ENCODE data around the gene KLHL18.

- TF ChIP-seq, protein P1, sequence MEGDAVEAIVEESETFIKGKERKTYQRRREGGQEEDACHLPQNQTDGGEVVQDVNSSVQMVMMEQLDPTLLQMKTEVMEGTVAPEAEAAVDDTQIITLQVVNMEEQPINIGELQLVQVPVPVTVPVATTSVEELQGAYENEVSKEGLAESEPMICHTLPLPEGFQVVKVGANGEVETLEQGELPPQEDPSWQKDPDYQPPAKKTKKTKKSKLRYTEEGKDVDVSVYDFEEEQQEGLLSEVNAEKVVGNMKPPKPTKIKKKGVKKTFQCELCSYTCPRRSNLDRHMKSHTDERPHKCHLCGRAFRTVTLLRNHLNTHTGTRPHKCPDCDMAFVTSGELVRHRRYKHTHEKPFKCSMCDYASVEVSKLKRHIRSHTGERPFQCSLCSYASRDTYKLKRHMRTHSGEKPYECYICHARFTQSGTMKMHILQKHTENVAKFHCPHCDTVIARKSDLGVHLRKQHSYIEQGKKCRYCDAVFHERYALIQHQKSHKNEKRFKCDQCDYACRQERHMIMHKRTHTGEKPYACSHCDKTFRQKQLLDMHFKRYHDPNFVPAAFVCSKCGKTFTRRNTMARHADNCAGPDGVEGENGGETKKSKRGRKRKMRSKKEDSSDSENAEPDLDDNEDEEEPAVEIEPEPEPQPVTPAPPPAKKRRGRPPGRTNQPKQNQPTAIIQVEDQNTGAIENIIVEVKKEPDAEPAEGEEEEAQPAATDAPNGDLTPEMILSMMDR (conservative IDR thresholded peaks at IDR 0.05; ENCODE audit: low read length): no peak
- TF ChIP-seq EZH2phosphoT487 (IDR thresholded peaks at IDR 0.05; ENCODE audit: borderline replicate concordance, low read depth, low read length): no peak
These were observed 11.6 kb downstream of the KLHL18 start for GRCh38 chr3:47294392-47294791.

Data from OCI-LY7 (cell line).